NCI-H1417 (cell line): Measurements from ENCODE around the gene CHAT.

Experiments used
- DNase-seq, 3 experiments: peaks; one replicate each; lab custom pipeline; 2025; lab: John Stamatoyannopoulos, UW

Gene CHAT

DNA sequence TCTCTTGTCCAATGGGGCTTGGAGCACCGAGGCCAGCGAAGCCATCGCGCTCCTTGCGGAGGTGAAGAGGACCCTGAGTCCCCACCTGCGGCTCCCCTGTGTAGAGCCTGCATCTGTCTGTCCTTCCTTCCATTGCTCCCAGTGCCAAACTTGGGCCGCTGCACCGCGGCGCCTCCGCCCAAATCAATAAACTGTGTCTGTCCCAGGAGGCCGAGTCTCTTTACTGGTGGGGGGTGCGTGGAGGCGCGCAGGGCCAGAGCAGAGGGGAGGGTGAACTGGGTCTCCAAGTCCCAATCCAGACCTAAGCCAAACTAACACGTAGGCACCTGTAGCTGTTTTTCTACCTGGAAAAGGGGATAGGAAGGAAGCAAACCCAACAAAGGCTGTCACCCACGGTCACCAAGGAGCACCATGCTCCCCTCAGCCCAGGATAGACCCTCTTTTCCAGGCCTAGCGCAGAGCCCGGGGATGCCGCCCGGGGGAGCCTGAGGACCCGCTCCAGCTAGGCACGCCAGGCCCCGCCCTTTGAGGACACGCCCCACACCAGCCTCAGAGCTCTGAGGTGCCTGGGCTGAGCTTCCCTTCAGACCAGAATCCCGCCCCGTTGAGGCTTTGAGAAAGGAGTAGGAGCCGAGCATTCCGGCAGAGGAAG is 1.2 kb upstream of the CHAT start:
- no peak for DNase-seq

DNA sequence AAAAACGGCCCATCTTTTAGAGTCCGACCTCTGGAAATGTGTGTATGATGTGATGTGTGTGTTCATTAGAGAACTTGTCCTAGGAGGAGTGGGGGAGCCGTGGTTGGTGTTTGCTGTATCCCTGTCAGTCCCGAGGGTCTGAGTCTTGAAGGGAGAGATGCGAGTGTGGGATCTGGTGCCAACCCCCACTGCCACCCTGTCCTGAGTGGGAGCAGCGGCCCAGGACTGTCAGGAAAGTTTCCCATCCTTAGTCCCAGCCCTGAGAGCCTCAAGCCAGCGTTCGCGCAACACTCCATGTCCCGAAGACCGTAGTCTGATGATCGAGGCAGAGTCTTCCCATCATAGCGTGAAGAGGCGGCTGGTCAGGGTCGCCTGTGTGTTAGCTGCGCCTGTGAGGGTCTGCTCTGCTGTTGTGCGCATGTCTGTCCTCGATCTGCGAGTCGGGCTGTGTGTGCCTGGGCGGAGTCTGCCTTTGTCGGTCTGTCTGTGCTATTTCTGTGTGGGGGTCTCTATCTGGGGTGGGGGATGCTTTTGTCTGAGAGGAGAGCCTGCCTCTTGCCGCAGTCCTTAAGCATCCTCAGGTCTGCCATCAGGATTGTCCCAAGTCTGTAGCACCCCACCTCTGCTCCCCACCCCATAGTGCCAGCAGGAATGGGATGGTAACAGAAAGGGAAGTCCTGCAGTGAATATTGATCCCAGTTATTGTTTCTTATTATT is 514 bp upstream of the CHAT start:
- DNase-seq: no peak

DNA sequence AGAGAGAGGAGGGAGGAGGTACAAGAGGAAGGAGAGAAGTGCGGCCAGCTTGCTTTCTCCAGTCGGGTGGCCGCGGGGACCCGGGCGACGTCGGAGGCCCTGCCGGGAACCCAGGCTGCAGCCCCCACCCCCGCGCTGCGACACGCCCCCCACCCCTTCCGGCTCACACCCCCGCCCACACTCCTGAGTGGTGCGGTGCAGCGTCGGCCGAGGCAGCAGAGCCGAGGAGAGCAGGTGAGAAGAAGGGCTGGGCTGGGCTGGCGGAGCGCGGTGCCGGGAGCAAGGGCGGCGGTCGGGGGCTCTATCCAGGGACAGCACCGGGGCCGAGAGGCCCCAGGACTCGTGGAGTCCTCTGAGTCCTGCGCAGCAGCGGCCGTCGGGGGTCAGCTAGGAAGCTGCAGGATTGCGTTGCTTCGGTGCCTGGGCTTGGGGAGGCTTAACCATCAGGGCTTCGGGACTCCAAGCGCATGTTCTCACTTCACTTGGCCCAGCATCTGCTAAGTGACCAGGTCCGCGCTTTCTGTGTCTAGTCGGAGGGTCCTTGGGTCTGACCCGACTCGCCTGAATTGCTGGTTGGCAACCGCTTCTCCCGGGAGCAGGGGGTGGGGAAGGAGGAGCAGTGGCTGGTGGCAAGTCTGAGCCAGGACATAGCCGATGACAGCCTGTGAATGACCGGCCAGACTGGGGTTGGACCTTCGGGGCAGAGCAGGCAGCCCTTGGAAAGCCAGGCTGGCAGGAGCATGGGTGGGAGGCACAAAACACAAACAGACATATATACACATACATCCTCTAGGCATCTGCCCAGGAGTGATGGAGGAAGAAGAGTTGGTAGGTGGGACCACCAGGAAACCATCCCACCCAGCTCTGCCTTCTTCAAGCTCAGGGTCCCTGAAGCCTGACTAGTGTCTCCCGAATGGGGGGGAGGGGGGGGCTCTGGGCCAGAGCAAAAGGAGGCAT is 683 bp downstream of the CHAT start:
- DNase-seq: peak in 1 of 3 experiments; percentile 35

- DNase-seq: no peak
These were observed 1.4 kb downstream of the CHAT start for GRCh38 chr10:49615213-49615612.

DNA sequence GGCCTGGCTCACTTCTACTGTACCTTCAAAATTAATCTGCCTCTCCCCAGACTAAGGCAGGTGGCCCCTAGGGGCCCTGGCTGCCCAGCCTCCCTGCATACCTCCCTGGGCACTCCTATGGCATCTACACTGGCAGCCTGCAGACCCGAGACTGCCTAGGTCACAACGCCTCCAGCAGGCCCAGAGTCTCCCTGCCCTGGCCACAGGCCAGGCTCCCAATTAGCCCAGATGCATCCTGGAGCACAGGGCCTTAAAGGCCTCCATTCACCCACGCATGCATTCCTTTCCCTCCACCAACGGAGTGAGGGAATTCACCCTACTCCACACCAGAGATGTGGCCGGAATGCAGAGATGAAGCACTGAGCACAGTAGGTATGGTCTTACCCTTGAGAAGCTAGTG is 1.9 kb downstream of the CHAT start:
- no peak for DNase-seq

DNA sequence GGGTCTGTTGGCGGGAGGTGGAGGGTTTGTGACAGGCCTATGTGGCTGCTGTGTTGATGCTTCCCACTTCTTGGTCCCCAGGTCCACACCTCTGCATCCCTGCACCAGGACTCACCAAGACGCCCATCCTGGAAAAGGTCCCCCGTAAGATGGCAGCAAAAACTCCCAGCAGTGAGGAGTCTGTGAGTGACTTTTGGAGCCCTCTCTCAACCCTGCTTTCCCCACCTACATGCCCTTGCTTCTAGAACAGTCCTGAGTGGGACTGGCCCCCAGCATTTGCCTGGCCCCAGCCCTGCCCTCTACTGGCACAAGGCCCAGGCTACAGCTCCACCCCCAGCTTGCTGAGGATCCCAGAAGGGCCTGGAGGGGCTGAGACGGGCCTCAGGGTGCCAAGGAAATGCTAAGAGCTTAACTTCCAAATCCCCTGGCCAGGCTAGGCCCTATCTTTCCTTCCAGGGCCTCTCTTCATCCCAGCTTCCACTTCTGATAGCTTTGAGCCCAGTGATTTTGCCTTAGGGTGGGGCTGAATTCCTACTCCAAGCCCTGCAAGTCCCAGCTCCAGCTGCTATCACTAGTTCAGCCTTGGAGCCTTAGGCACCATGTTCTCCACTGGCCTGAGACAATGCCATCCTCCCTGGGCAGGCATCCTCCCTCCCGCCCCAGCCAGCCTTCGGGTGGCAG is 2.7 kb downstream of the CHAT start:
- no peak for DNase-seq

DNA sequence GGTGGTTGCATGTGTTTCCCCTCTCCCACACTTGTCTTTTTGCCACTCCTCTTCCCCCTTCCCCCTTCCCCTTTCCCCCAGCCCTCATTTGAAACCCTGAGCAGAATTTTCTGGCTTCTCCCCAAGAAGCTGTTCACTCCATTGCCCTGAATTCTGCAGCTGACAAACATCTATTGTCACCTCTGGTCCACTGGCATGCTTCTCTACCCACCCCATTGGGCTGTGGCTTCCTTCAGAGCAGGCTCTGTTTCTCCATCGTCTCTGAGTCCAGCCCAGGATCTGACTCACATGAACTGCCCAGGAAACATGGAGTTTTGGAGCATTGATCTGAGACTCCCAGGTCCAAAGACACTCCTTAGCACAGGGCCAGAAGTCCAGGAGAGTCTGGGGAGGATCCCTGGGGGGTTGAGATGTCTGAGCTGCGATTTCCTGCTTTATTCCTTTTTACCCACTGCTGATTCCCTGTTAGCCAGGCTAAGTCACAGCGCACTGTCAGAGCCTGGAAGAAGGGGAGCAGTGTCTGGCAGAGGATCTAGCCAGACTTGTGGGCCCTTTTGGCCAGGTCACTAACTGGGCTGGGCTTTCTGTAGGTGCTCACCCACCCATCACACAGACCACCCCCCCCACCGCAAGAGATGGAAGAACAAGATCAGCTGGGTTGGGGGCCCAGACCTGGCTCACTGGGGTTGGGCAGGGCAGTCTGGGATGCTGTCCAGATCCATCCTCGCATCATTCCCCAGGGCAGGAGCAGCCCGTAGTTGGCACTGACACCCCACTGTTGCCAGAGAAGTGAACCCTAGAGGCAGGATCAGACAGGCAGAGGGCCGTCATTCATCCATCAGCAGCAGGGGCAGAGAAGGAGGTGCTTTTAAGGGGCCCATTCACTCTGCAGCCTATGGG is 3.5 kb downstream of the CHAT start:
- no peak for DNase-seq

- no peak for DNase-seq
These were observed 5.0 kb downstream of the CHAT start for GRCh38 chr10:49618821-49619220.

DNA sequence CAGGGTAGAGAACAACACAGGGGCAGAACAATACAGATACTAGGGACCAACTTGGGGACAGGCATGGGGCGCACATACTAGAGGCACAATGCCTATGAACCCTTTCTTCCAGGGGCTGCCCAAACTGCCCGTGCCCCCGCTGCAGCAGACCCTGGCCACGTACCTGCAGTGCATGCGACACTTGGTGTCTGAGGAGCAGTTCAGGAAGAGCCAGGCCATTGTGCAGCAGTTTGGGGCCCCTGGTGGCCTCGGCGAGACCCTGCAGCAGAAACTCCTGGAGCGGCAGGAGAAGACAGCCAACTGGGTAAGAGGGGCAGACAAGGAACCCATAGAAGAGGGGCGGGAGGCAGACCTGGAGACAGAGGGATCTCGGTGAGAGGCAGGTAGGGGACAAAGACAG is 5.8 kb downstream of the CHAT start:
- no peak for DNase-seq

GRCh38 chr10:49620286-49620810 is 6.5 kb downstream of the CHAT start:
- DNase-seq: no peak

DNA sequence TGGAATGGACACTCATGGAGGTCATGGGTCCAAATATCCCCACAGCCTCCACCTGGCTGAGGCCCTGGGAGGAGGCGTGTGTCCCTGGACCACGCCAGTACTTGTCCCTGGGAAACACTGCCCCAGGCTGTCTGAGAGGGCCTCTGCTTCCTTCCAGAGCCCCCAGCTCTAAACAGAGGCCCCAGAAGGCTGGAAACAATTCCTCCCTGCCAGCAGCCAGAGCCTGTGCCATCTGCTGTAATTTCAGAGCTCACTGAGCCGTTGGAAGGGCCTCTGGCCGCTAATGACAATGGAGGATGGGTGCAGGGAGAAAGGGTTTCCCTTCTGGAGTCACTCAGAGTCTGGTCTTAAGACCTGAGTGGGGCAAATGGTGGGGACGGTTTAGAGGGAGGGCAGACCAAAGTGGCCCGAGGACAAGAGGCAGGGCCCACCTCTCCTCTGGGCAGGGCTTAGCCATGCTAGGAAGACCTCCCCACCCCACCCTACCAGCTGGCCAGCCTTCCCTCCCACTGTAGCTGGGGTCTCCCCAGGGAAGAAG is 7.1 kb downstream of the CHAT start:
- no peak for DNase-seq

GRCh38 chr10:49621561-49621960 is 7.7 kb downstream of the CHAT start:
- DNase-seq: no peak

DNA sequence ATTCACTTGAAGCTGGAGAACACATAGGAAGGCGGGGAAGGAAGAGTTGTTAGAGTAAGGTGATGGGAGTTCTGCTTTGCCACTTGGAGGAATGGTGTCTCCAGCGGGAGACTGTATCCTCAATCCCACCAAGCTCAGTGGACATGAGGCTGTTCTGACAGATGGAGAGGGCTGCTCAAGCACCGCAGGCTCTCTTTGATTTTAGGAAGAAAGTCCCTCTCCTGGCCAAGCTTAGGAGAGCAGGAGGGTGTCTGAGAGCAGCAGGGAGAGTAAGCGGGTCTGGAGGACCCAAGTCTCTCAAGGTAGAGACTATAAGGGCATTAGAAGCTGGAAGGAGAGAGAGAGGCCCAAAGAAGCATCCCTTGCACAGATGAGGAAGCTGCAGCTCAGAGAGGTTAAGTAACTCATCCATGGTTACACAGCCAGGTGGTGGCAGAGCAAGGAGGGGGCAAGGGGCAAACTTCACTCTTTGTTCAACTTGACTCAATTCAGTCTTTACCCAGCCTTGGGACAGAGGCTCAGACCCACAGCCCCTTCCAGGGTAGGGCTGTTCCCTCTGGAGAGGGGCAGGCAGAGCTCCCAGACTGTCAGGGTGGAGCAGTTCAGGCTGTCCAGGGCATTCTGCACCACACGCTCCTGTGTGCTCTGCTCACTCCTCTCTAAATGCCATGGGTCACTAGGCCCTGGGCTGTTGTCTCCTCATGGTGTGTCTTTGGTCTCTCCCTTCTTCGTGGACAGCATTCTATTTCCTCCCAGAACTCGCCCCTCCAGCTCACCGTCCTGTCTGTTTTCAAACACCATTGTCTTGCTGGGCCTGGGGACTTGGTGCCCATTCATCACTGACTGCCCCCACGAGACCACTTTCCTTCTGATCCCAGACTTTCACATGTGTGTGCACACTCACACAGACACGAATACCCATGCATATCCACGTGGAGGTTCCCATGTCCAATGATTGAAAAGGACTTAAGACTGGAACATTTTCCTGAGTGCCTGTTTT is 8.9 kb downstream of the CHAT start:
- no peak for DNase-seq

- no peak for DNase-seq
These were observed 10.8 kb downstream of the CHAT start for GRCh38 chr10:49624629-49625028.

GRCh38 chr10:49625411-49625810 is 11.6 kb downstream of the CHAT start:
- no peak for DNase-seq

- DNase-seq: no peak
These were observed 13.2 kb downstream of the CHAT start for GRCh38 chr10:49627038-49627437.

DNA sequence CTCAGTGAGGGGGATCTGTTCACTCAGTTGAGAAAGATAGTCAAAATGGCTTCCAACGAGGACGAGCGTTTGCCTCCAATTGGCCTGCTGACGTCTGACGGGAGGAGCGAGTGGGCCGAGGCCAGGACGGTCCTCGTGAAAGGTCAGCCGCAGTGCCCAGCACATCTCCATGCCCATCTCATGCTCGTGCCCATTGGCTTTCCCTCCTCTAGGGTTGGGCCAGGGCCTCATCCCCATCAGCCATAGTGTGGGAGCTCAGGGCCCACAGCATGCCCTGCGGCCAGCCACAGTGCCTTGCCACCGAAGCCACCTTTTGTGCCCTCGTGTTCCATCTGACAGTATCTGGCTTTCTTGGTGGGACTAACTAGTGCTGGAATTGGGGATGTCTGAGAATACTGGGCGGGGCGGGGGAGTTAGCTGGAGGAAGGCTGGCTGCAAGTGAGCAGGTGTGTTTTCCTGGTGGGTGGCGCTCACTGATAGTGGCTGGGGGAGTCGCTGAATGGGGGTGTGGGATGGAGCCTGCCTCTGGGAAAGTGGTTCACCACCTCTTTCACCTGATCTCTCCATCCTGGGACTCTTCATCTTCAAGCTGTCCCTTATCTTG is 13.9 kb downstream of the CHAT start:
- no peak for DNase-seq

DNA sequence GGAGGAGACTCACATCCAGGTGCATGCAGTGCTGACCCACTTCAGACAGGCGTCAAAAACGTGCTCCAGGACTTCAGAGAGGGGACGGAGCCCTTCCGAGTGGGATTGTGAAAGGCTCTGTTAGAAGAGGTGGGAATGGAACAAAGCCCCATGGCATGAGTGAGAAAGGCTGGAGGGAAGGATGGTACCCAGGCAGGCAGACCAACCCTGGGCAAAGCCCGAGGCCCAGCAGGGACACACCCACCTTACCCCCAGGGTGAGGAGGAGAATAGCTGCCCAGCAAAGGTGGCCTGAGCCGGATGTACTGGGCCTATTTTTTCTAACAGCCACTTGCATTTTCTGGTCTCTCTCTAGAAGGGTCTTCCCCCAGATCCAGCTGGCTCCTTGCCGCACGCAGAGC is 14.8 kb downstream of the CHAT start:
- no peak for DNase-seq

GRCh38 chr10:49629431-49629881 is 15.6 kb downstream of the CHAT start:
- DNase-seq: no peak
